RWPE2 (cell line): ENCODE data around the gene RGS7.
"Not testable (repeated sequence)": the region's sequence is repeated elsewhere in the genome, so short reads cannot be mapped to it uniquely, and the experiment has no call there.

ENCODE experiments used
- ATAC-seq: fragments of 200-7000 bp; cut with Tn5 transposase; 3 replicates; pipeline ENCODE4 v1.9.1; 2021; ENCODE audit warnings: low read depth
- DNase-seq: peaks from one replicate; pipeline ENCODE4 v3.0.0-alpha.2; 2020; ENCODE audit warnings: low spot score
- H3K27ac ChIP-seq: fragments of 450-650 bp; 2 replicates; pipeline ENCODE4 v1.5.1; 2017; ENCODE audit warnings: mild to moderate bottlenecking; ENCODE audit not compliant: poor library complexity, severe bottlenecking
- H3K27me3 ChIP-seq: fragments of 250-450 bp; sonication (Bioruptor Pico); 2 replicates; pipeline ENCODE4 v1.5.1; 2021; ENCODE audit warnings: mild to moderate bottlenecking, moderate library complexity; ENCODE audit not compliant: insufficient read depth, poor library complexity, severe bottlenecking
- H3K36me3 ChIP-seq: fragments of 250-450 bp; sonication (Bioruptor Pico); 2 replicates; pipeline ENCODE4 v1.5.1; 2020; ENCODE audit warnings: low read depth, mild to moderate bottlenecking, moderate library complexity
- H3K4me1 ChIP-seq: fragments of 250-450 bp; sonication (Bioruptor Pico); 2 replicates; pipeline ENCODE4 v1.5.1; 2021; ENCODE audit warnings: mild to moderate bottlenecking, moderate library complexity; ENCODE audit not compliant: insufficient read depth, poor library complexity, severe bottlenecking
- H3K4me3 ChIP-seq: fragments of 250-450 bp; sonication (Bioruptor Pico); 2 replicates; pipeline ENCODE4 v1.5.1; 2021; ENCODE audit warnings: mild to moderate bottlenecking, moderate library complexity; ENCODE audit not compliant: severe bottlenecking
- H3K9me3 ChIP-seq: fragments of 250-450 bp; sonication (Bioruptor Pico); 2 replicates; pipeline ENCODE4 v1.5.1; 2021; ENCODE audit warnings: mild to moderate bottlenecking, moderate library complexity; ENCODE audit not compliant: severe bottlenecking
- TF ChIP-seq, protein P1 (sequence below): fragments of 450-650 bp; IDR thresholded peaks from one replicate; pipeline ENCODE4 v1.5.1; 2017; ENCODE audit warnings: mild to moderate bottlenecking, moderate library complexity; ENCODE audit not compliant: poor library complexity, severe bottlenecking

Gene RGS7

DNA sequence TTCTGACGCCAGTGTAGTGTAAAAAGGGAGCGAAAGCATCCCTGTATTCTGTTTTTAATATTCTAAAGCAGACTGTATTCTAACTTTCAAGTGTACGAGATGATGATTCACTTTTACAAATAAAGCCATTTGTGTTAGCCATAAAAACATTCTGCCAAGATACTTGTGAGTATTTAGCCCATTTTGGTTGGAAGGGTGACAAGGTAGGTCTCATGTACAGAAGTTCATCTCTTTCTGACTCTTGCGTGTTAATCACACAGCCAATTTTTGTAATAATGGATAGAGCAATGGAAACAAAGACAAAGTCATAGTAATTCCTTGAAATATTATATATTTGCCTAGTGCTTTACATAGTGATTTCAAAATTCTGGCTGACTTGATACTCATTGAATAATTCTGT is 619.7 kb downstream of the RGS7 start:
- Histone ChIP-seq H3K4me3 (no peak overlapping the region), H3K27me3 (no peaks in the 10 kb centered on the region), H3K36me3 (no peaks in the 10 kb centered on the region), H3K9me3 (no peaks in the 10 kb centered on the region), H3K4me1 (no peaks in the 10 kb centered on the region), H3K27ac (no peak overlapping the region)
- ATAC-seq (no peak), DNase-seq (no peak)
- TF ChIP-seq, protein P1, sequence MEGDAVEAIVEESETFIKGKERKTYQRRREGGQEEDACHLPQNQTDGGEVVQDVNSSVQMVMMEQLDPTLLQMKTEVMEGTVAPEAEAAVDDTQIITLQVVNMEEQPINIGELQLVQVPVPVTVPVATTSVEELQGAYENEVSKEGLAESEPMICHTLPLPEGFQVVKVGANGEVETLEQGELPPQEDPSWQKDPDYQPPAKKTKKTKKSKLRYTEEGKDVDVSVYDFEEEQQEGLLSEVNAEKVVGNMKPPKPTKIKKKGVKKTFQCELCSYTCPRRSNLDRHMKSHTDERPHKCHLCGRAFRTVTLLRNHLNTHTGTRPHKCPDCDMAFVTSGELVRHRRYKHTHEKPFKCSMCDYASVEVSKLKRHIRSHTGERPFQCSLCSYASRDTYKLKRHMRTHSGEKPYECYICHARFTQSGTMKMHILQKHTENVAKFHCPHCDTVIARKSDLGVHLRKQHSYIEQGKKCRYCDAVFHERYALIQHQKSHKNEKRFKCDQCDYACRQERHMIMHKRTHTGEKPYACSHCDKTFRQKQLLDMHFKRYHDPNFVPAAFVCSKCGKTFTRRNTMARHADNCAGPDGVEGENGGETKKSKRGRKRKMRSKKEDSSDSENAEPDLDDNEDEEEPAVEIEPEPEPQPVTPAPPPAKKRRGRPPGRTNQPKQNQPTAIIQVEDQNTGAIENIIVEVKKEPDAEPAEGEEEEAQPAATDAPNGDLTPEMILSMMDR = no peak

DNA sequence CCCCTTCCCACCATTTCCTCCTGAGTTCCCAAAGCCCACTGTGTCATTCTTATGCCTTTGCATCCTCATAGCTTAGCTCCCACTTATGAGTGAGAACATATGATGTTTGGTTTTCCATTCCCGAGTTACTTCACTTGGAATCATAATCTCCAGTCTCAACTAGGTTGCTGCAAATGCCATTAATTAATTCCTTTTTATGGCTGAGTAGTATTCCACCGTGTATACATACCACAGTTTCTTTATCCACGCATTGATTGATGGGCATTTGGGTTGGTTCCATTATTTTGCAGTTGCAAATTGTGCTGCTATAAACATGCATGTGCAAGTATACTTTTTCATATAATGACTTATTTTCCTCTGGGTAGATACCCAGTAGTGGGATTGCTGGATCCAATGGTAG is 622.3 kb downstream of the RGS7 start:
- H3K4me1 ChIP-seq, ATAC-seq, H3K27me3 ChIP-seq, H3K27ac ChIP-seq, DNase-seq, H3K4me3 ChIP-seq, H3K36me3 ChIP-seq, H3K9me3 ChIP-seq: not testable (repeated sequence)

DNA sequence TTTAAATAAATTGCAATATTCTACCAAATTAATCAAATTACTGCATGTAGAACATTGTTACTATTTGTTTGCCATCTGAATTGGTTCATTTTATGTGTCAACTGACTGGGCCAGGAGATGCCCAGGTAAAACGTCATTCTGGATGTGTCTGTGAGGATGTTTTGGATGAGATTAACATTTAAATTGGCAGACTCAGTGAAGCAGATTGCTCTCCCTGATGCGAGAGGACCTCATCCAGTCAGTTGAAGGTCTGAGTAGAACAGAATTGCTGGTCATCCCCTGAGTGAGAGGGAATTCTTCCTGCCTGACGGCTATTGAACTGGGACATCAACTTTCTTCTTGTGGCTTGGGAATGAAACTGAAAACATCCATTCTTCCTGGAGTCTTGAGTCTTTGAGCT is 623.0 kb downstream of the RGS7 start:
- Histone ChIP-seq H3K27me3 (no peaks in the 10 kb centered on the region), H3K36me3 (no peaks in the 10 kb centered on the region), H3K9me3 (no peaks in the 10 kb centered on the region), H3K4me3 (no peak overlapping the region), H3K4me1 (no peaks in the 10 kb centered on the region), H3K27ac (no peak overlapping the region)
- no peak for DNase-seq
- no peak for ATAC-seq
- TF ChIP-seq, protein P1 = no peak

DNA sequence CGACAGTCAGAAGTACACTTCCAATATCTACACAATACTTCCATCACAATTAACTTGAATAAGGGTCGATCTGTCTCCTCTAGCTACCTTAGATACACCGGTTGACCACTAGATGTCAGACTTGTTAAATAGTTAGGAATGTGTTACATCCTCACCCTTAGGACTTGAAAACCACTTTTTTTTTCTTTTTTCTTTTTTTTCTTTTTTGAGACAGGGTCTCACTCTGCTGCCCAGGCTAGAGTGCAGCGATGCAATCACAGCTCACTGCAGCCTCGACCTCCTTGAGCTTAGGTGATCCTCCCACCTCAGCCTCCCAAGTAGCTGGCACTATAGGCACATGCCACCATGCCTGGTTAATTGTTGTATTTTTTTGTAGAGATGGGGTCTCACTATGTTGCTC is 624.6 kb downstream of the RGS7 start:
- DNase-seq (no peak), ATAC-seq (peak; percentile 80)

More for the DNA sequence above, 624.6 kb downstream of the RGS7 start:
- Histone ChIP-seq H3K27me3 (no peaks in the 10 kb centered on the region), H3K9me3 (no peaks in the 10 kb centered on the region), H3K27ac (no peak overlapping the region), H3K4me3 (no peak overlapping the region), H3K36me3 (no peaks in the 10 kb centered on the region), H3K4me1 (no peaks in the 10 kb centered on the region)
- TF ChIP-seq, protein P1 = peak; percentile 54
